VCaP (cell line): ENCODE results near the gene PEAK1.

Experiments used
- H3K27ac ChIP-seq: fragments of 450-650 bp; 2 replicates; pipeline ENCODE4 v1.5.1; 2017
- TF ChIP-seq, protein P1 (sequence below): fragments of 450-650 bp; conservative IDR thresholded peaks from 2 replicates; pipeline ENCODE4 v1.5.1; 2017; ENCODE audit warnings: mild to moderate bottlenecking, moderate library complexity

Gene PEAK1

DNA sequence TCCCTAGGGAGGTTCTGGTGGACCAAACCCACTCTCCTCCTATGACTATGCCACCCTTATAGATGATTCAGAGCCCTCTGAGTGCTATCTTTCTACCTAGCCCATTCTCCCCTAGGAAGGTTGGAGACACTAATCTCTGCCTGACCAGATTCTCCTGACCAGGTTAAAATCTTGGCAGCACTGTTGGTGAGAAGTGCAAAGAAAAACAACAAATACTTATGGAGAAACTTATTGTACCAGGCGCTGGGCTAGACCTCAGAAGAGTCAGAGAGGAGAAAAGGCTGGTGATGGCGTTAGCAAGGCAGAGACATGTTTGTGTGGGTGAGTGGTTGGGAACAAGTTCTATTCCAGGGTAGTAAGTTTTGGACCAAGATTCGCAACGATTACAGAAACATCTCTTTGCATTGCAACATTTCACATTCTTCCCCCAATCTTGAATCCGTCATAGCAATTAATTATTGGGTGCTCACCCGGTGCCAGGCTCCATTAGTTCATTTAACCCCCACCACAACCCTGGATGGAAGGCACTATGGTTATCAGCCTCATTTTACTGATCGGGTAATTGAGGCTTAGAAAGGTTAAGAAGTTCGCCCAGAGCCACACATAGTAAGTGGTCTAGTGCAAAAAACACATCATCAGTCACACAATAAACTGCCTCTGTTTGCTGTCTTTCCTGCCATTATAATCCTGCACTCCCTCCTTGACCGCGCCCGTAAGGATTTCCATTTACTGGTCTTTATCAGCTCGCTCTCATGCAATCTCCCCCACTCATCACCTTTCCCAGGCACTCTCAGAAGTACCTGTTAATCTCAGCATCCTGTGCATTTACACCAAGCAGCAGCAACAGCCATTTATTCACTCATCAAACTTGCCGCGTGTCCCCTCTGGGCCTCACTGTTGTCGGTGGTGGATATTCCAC lies 348.3 kb downstream of the PEAK1 start:
- TF ChIP-seq, protein P1, sequence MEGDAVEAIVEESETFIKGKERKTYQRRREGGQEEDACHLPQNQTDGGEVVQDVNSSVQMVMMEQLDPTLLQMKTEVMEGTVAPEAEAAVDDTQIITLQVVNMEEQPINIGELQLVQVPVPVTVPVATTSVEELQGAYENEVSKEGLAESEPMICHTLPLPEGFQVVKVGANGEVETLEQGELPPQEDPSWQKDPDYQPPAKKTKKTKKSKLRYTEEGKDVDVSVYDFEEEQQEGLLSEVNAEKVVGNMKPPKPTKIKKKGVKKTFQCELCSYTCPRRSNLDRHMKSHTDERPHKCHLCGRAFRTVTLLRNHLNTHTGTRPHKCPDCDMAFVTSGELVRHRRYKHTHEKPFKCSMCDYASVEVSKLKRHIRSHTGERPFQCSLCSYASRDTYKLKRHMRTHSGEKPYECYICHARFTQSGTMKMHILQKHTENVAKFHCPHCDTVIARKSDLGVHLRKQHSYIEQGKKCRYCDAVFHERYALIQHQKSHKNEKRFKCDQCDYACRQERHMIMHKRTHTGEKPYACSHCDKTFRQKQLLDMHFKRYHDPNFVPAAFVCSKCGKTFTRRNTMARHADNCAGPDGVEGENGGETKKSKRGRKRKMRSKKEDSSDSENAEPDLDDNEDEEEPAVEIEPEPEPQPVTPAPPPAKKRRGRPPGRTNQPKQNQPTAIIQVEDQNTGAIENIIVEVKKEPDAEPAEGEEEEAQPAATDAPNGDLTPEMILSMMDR: no peak
- peak overlapping the region; percentile 96 for H3K27ac ChIP-seq

DNA sequence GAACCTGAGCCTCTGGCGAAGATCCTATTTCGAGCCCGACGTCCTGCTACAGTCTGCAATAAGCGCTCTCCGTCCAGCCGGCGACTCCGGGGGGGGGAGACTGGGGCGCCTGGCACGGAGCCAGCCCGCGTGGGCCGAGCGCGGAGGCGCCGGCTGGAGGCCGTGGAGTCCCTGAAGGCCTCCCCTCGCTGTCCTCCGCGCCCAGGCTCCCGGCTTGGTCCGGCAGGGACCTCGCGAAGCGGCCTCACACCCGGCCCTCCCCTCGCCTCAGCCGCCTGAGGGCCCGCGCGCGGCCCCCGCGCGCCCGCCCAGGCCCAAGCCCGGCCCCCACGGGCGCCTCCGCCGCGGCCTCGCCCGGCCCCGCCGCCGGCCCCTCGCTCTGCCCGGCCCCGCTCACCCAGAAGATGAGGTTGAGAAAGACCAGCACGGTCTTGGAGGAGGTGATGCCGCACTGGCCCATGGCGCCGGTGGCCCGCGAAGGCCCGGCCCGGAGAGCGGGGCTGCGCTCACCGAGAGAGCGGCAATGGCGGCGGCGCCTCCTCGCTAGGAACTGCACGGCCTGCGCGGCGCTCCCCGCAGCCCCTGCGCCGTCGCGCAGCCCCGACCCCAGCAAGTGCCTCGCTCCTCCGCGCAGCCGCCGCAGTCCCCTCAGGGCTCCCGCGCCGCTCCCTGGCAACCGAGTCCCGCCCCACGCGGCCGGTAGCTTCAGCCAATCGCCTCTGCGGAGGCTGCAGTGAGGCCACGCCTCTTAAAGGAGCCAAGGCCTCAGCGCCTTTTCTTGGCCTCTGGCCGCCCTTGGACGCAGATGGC lies 349.2 kb downstream of the PEAK1 start, which contains the start of gene TSPAN3:
Gene TSPAN3, minus strand, starts transcription at position 615 of the 810 bp plus-strand sequence. Its CDS starts 155 bp downstream, at position 460.
- H3K27ac ChIP-seq: peak within 1 kb of the TSS; percentile 96
- TF ChIP-seq, protein P1: no peak

DNA sequence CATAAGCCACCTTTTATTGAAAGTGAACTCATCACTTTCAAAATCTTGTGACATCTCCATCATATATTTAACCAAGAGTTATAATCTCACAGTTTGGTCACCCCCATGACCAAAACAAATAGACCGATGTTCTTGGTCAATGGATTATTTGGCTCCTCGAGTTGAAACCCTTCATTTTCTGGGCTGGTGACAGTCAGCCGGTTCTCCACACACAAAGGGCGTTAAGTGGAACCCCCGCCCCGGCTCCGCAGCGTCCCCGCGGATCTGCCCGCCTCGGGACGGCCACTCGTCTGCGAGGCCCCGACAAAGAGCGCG lies 349.8 kb downstream of the PEAK1 start:
- TF ChIP-seq, protein P1: no peak
- peak overlapping the region; percentile 96 for H3K27ac ChIP-seq

DNA sequence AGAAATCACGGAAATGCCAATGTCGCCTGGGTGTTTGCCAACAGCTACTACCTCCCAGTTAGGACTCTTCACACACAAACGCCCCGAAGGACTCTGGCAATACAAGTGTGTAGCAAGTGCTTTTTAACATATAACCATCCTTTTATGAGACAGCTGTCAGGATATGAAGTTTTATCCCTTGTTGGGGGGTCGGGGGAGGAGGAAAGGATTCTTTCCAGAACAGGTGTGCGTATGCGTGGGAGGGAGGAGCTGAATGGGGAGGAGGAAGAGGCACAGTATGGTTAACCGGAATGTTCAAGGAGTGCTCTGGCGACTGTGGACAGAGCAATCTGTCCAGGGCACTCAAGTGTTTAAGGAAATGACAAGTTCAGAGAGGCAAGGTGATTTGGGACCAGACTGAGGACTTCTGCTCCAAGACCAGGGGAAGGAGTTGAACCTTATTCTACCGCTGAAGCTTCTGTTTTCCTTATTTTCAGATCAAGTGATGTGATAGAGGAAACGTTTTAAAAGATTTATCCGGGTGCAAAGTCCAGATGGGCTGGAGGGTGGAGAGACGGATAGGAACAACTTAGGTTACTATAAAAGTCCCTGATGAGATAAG lies 350.3 kb downstream of the PEAK1 start:
- TF ChIP-seq, protein P1: no peak
- H3K27ac ChIP-seq: peak overlapping the region; percentile 96

DNA sequence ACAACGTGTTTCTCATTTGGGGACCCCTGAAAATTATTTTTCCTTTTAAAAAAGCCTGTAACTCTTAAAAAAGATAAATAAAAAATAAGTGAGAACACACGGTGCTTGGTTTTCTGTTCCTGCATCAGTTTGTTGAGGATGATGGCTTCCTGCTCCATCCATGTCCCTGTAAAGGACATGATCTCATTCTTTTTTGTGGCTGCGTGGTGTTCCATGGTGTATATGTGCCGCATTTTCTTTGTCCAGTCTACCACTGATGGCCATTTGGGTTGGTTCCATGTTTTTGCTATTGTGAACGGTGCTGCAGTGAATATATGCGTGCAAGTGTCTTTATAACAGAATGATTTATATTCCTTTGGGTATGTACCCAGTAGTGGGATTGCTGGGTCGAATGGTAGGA lies 351.3 kb downstream of the PEAK1 start:
- TF ChIP-seq, protein P1: no peak
- H3K27ac ChIP-seq: no peak overlapping the region

DNA sequence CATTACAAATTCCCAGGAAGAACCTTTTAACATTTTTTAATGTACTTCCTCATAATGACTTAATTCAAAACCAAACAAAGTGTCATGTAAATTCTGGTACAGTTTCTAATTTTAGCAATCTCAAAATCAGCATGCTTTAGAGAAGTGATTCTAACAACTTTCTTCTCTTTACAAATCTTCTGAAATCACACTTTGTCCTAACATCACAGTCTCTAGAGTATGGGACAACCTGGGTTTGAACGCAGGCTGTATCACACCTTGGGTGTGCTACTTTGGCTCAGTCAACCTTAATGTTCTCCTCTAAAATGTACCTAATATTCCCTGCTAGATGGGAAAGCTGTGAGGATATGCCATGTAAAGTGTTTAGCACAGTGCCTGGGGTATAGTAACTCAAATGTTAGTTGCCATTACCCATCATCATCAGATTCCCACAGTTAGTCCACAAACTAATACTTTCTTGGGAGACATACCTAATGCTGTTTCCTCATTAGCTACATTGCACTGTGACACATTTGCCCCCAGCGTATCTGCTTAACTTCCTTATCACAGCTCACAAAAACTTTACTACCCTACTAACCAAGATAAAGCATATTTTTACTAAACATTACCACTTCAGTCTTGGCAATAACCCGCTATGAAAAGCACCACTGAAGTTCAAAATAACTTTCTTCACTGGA lies 352.1 kb downstream of the PEAK1 start:
- H3K27ac ChIP-seq: peak overlapping the region; percentile 45

More for the DNA sequence above, 352.1 kb downstream of the PEAK1 start:
- TF ChIP-seq, protein P1: no peak
